TTC549 (cell line): Measurements from ENCODE around the gene UNC5C.
A peak's percentile ranks its signal among the peaks of the same experiment; 100 is the strongest.

ENCODE experiments used
- FAIRE-seq: peaks from 2 replicates; lab custom pipeline; 2012; peaks lifted over from hg19 to GRCh38; lab: Jason Lieb, UNC

UNC5C gene

GRCh38 chr4:95517576-95518345 lies 31.0 kb downstream of the UNC5C start:
- no peak for FAIRE-seq

GRCh38 chr4:95516528-95517017 lies 32.2 kb downstream of the UNC5C start:
- no peak for FAIRE-seq

GRCh38 chr4:95515589-95515988 lies 33.2 kb downstream of the UNC5C start:
- no peak for FAIRE-seq

GRCh38 chr4:95513022-95513421 lies 35.8 kb downstream of the UNC5C start:
- no peak for FAIRE-seq

GRCh38 chr4:95511477-95511876 lies 37.3 kb downstream of the UNC5C start:
- FAIRE-seq = no peak

- no peak for FAIRE-seq
Observed at GRCh38 chr4:95510877-95511276, 37.9 kb downstream of the UNC5C start.

GRCh38 chr4:95510145-95510544 lies 38.6 kb downstream of the UNC5C start:
- peak; percentile 68 for FAIRE-seq

- no peak for FAIRE-seq
Observed at GRCh38 chr4:95508421-95508820, 40.4 kb downstream of the UNC5C start.

GRCh38 chr4:95507561-95507960 lies 41.2 kb downstream of the UNC5C start:
- no peak for FAIRE-seq

GRCh38 chr4:95507147-95507546 lies 41.6 kb downstream of the UNC5C start:
- no peak for FAIRE-seq

GRCh38 chr4:95506264-95506663 lies 42.5 kb downstream of the UNC5C start:
- no peak for FAIRE-seq

GRCh38 chr4:95505799-95506198 lies 43.0 kb downstream of the UNC5C start:
- FAIRE-seq = no peak

GRCh38 chr4:95505151-95505550 lies 43.6 kb downstream of the UNC5C start:
- FAIRE-seq = no peak

- FAIRE-seq = no peak
Observed at GRCh38 chr4:95504501-95504900, 44.3 kb downstream of the UNC5C start.

- FAIRE-seq = no peak
Observed at GRCh38 chr4:95500361-95500760, 48.4 kb downstream of the UNC5C start.

GRCh38 chr4:95499291-95499696 lies 49.5 kb downstream of the UNC5C start:
- FAIRE-seq = no peak

- no peak for FAIRE-seq
Observed at GRCh38 chr4:95494186-95494585, 54.6 kb downstream of the UNC5C start.

- no peak for FAIRE-seq
Observed at GRCh38 chr4:95478679-95479078, 70.1 kb downstream of the UNC5C start.

GRCh38 chr4:95476121-95476520 lies 72.7 kb downstream of the UNC5C start:
- FAIRE-seq = no peak

- no peak for FAIRE-seq
Observed at GRCh38 chr4:95472534-95472933, 76.2 kb downstream of the UNC5C start.

- FAIRE-seq = no peak
Observed at GRCh38 chr4:95470622-95471021, 78.2 kb downstream of the UNC5C start.

- no peak for FAIRE-seq
Observed at GRCh38 chr4:95469617-95470016, 79.2 kb downstream of the UNC5C start.

GRCh38 chr4:95466791-95467190 lies 82.0 kb downstream of the UNC5C start:
- FAIRE-seq = no peak

- FAIRE-seq = no peak
Observed at GRCh38 chr4:95465010-95465409, 83.8 kb downstream of the UNC5C start.
